Thyroid gland (tissue), 4 donors: ENCODE results near the gene NR4A3. TPM values are rescaled to one million over a fixed set of nuclear protein-coding genes. Genes with fewer than 3 reads are reported as not detected.
A peak's percentile ranks its signal among the peaks of the same experiment; 100 is the strongest.

Experiments used
- DNase-seq, 2 donors: peaks; one replicate each; pipeline ENCODE4 v3.0.0-alpha.2; 2019
- H3K27ac ChIP-seq, 3 donors: fragments of 200-600 bp; sonication (generic); 1 replicate in 2 of 3; 2 replicates in 1 of 3; pipeline ENCODE4 v1.5.1; 2016 to 2019; ENCODE audit warnings: mild to moderate bottlenecking in 1 of 3, moderate library complexity in 1 of 3
- H3K27me3 ChIP-seq: fragments of 200-600 bp; sonication (generic); one replicate; pipeline ENCODE4 v1.5.1; 2019
- H3K36me3 ChIP-seq, 2 donors: fragments of 200-600 bp; sonication (generic); one replicate each; pipeline ENCODE4 v1.5.1; 2016 to 2019
- H3K4me1 ChIP-seq, 2 donors: fragments of 200-600 bp; sonication (generic); one replicate each; pipeline ENCODE4 v1.5.1; 2017 to 2019
- H3K4me3 ChIP-seq, 3 donors: fragments of 200-600 bp; sonication (generic); replicated peaks in 1 of 3; 1 replicate in 2 of 3; 2 replicates in 1 of 3; pipeline ENCODE4 v1.5.1; 2016; ENCODE audit warnings: mild to moderate bottlenecking in 1 of 3
- H3K9me3 ChIP-seq: fragments of 200-600 bp; sonication (generic); one replicate; pipeline ENCODE4 v1.5.1; 2017
- CTCF ChIP-seq, 6 experiments: fragments of 200-600 bp in 3 of 6; fragments of 450-650 bp in 3 of 6; sonication (generic) in 3 of 6; IDR thresholded peaks; one replicate each; pipeline ENCODE4 v1.5.1; 2016 to 2019; ENCODE audit warnings: antibody characterized with exemption in 6 of 6, mild to moderate bottlenecking in 2 of 6, inconsistent platforms in 1 of 6, moderate library complexity in 1 of 6
- POLR2A ChIP-seq, 2 donors: fragments of 450-650 bp; IDR thresholded peaks; one replicate each; pipeline ENCODE4 v1.6.1; 2017; ENCODE audit warnings: antibody characterized with exemption in 2 of 2, mild to moderate bottlenecking in 2 of 2, moderate library complexity in 1 of 2
- WGBS, 2 donors: methylation state at CpG; one replicate each; pipeline ENCODE4 v1.1.5; 2017; 5-methylcytosine and 5-hydroxymethylcytosine counted together
- intact Hi-C: fragments of 100-400 bp; cut with DNase I; formaldehyde crosslinking; loops from one replicate; pipeline ENCODE4 v1.15.1; 2023
- total RNA-seq, 4 donors: library from RNA; depleted of rRNA; stranded (reverse); fragments of >200 nt; gene quantifications; one replicate each; pipeline ENCODE4 v1.2.3, GENCODE V29; 2016

The NR4A3 gene
- total RNA-seq, 4 donors from 2014 or later: 1.7 to 4.8 (median 2.3) TPM

- no peak for DNase-seq
- intact Hi-C loops: no loop called here
Observed at GRCh38 chr9:99881769-99882168, 60.1 kb downstream of the NR4A3 start.

GRCh38 chr9:99885747-99886146 is 64.1 kb downstream of the NR4A3 start:
- H3K4me1 ChIP-seq: no peaks in the 10 kb centered on the region
- no peaks in the 10 kb centered on the region for H3K36me3 ChIP-seq
- no peak overlapping the region for H3K27ac ChIP-seq
- H3K9me3 ChIP-seq: no peaks in the 10 kb centered on the region
- intact Hi-C loops: no loop called here
- TF ChIP-seq POLR2A (IDR thresholded peaks at IDR 0.05): no peak
- no peak for TF ChIP-seq CTCF (IDR thresholded peaks at IDR 0.05)
- DNase-seq: no peak
- WGBS, 2 donors: 66 to 78% methylated on average over 1 of the region's 1 CpG
- H3K27me3 ChIP-seq: no peaks in the 10 kb centered on the region
- H3K4me3 ChIP-seq: no peak overlapping the region

More at GRCh38 chr9:99881769-99882168, 60.1 kb downstream of the NR4A3 start:
- H3K9me3 ChIP-seq: no peaks in the 10 kb centered on the region
- TF ChIP-seq CTCF (IDR thresholded peaks at IDR 0.05) (no peak), POLR2A (IDR thresholded peaks at IDR 0.05) (no peak)
- no peak overlapping the region for H3K27ac ChIP-seq
- no peaks in the 10 kb centered on the region for H3K27me3 ChIP-seq
- H3K4me1 ChIP-seq: no peaks in the 10 kb centered on the region
- no peaks in the 10 kb centered on the region for H3K36me3 ChIP-seq
- H3K4me3 ChIP-seq: no peak overlapping the region

- no peak overlapping the region for H3K27ac ChIP-seq
- DNase-seq: no peak
- H3K9me3 ChIP-seq: no peaks in the 10 kb centered on the region
- no peaks in the 10 kb centered on the region for H3K36me3 ChIP-seq
- no peaks in the 10 kb centered on the region for H3K4me1 ChIP-seq
- intact Hi-C loops: no loop called here
- H3K27me3 ChIP-seq: no peaks in the 10 kb centered on the region
- H3K4me3 ChIP-seq: no peak overlapping the region
- WGBS, 2 donors: 90 to 96% methylated on average over 1 of the region's 1 CpG
- TF ChIP-seq CTCF (IDR thresholded peaks at IDR 0.05): no peak
- no peak for TF ChIP-seq POLR2A (IDR thresholded peaks at IDR 0.05)
Observed at GRCh38 chr9:99889120-99889519, 67.4 kb downstream of the NR4A3 start.

- no peak for DNase-seq
- Histone ChIP-seq H3K27ac (no peak overlapping the region), H3K36me3 (no peaks in the 10 kb centered on the region), H3K4me3 (no peak overlapping the region), H3K27me3 (no peaks in the 10 kb centered on the region), H3K4me1 (peaks cover 0 to 4% of the 10 kb centered on the region in 2 donors), H3K9me3 (no peaks in the 10 kb centered on the region)
- no peak for TF ChIP-seq POLR2A (IDR thresholded peaks at IDR 0.05)
- no peak for TF ChIP-seq CTCF (IDR thresholded peaks at IDR 0.05)
- WGBS, 2 donors: 60 to 70% methylated on average over 2 of the region's 2 CpGs
- intact Hi-C loops: no loop called here
Observed at GRCh38 chr9:99894826-99895225, 73.1 kb downstream of the NR4A3 start.

- no peak overlapping the region for H3K4me3 ChIP-seq
- peaks cover 0 to 4% of the 10 kb centered on the region in 2 donors for H3K4me1 ChIP-seq
- peak; percentile 18 to 22 for DNase-seq
- H3K27me3 ChIP-seq: no peaks in the 10 kb centered on the region
- H3K36me3 ChIP-seq: no peaks in the 10 kb centered on the region
- H3K9me3 ChIP-seq: no peaks in the 10 kb centered on the region
- no peak overlapping the region for H3K27ac ChIP-seq
- 76 to 81% methylated on average over 5 to 6 of the region's 6 CpGs for WGBS, 2 donors
- intact Hi-C loops: no loop called here
- TF ChIP-seq CTCF (IDR thresholded peaks at IDR 0.05): no peak
- no peak for TF ChIP-seq POLR2A (IDR thresholded peaks at IDR 0.05)
Observed at GRCh38 chr9:99895510-99895909, 73.8 kb downstream of the NR4A3 start.
